GM10248 (cell line): Measurements from ENCODE around the gene BABAM2.

Experiments used
- CTCF ChIA-PET: fragments of 300-600 bp; sonication (Branson Sonifier 250); formaldehyde crosslinking; extraction: SDS; loops from one replicate; lab custom pipeline; 2021; ENCODE audit warnings: antibody characterized with exemption; lab: Yijun Ruan, JAX
- POLR2A ChIA-PET: fragments of 350-650 bp; sonication (Branson Sonifier 250); formaldehyde crosslinking; extraction: SDS; loops from one replicate; lab custom pipeline; 2020; ENCODE audit warnings: antibody characterized with exemption; lab: Yijun Ruan, JAX
- DNase-seq: peaks from one replicate; pipeline ENCODE4 v3.0.0; 2012; ENCODE audit errors: extremely low spot score
- CTCF ChIP-seq: IDR thresholded peaks from 2 replicates; pipeline ENCODE4 v1.5.1; 2012; ENCODE audit warnings: mild to moderate bottlenecking, low read depth; ENCODE audit errors: extremely low read depth, missing control alignments, control extremely low read depth

The BABAM2 gene

GRCh38 chr2:27916293-27916995 lies 25.9 kb downstream of the BABAM2 start:
- no peak for TF ChIP-seq CTCF
- DNase-seq, result no peak

GRCh38 chr2:27920148-27920885 lies 29.8 kb downstream of the BABAM2 start:
- ChIA-PET POLR2A (no interaction called here), CTCF (no interaction called here)
- no peak for TF ChIP-seq CTCF
- DNase-seq, result no peak

More at GRCh38 chr2:27916293-27916995, 25.9 kb downstream of the BABAM2 start:
- CTCF ChIA-PET, result interaction anchor here (0.6 kb wide), 1 partner anchor 12 kb away, joined by 3 read pairs; no protein-coding TSS in a partner anchor
- POLR2A ChIA-PET, result no interaction called here

GRCh38 chr2:27921424-27921823 lies 30.9 kb downstream of the BABAM2 start:
- CTCF ChIA-PET, result no interaction called here
- POLR2A ChIA-PET, result no interaction called here
- TF ChIP-seq CTCF, result no peak
- DNase-seq, result no peak

GRCh38 chr2:27921880-27922547 lies 31.5 kb downstream of the BABAM2 start:
- CTCF ChIA-PET, result no interaction called here
- no peak for DNase-seq
- TF ChIP-seq CTCF, result no peak
- POLR2A ChIA-PET, result no interaction called here

- POLR2A ChIA-PET, result no interaction called here
- TF ChIP-seq CTCF, result no peak
- CTCF ChIA-PET, result interaction anchor here (1.1 kb wide), 1 partner anchor 8 kb away, joined by 3 read pairs; no protein-coding TSS in a partner anchor
- DNase-seq, result no peak
Observed at GRCh38 chr2:27922842-27923241, 32.3 kb downstream of the BABAM2 start.

- TF ChIP-seq CTCF, result no peak
- POLR2A ChIA-PET, result no interaction called here
- DNase-seq, result no peak
- CTCF ChIA-PET, result interaction anchor here (1.4 to 1.9 kb wide), 3 partner anchors 11 to 46 kb away, joined by 4 read pairs; no protein-coding TSS in a partner anchor
Observed at GRCh38 chr2:27925766-27926472, 35.4 kb downstream of the BABAM2 start.
